Prostate gland (tissue), 2 donors: ENCODE results near the gene WWOX. TPM values are rescaled to one million over a fixed set of nuclear protein-coding genes. Genes with fewer than 3 reads are reported as not detected.

Source experiments
- DNase-seq: peaks from one replicate; pipeline ENCODE4 v3.0.0-alpha.2; 2019; ENCODE audit warnings: low spot score
- H3K27ac ChIP-seq, 2 donors: fragments of 200-600 bp; sonication (generic); 2 replicates each; pipeline ENCODE4 v1.5.1; 2017 to 2019
- H3K27me3 ChIP-seq: fragments of 200-600 bp; sonication (generic); replicated peaks from 2 replicates; pipeline ENCODE4 v1.5.1; 2019; ENCODE audit not compliant: insufficient read depth
- H3K36me3 ChIP-seq, 2 donors: fragments of 200-600 bp; sonication (generic); 1 replicate in 1 of 2; 2 replicates in 1 of 2; pipeline versions ENCODE4 v1.5.1 to v1.8.1; 2017 to 2019
- H3K4me1 ChIP-seq: fragments of 200-600 bp; sonication (generic); replicated peaks from 2 replicates; pipeline ENCODE4 v1.5.1; 2019
- H3K4me3 ChIP-seq, 2 donors: fragments of 200-600 bp; sonication (generic); 2 replicates each; pipeline ENCODE4 v1.5.1; 2017 to 2019
- H3K9me3 ChIP-seq: fragments of 200-600 bp; sonication (generic); 2 replicates; pipeline ENCODE4 v1.5.1; 2017
- POLR2A ChIP-seq: fragments of 450-650 bp; IDR thresholded peaks from one replicate; pipeline ENCODE4 v1.6.1; 2016; ENCODE audit warnings: antibody characterized with exemption, mild to moderate bottlenecking
- POLR2AphosphoS5 ChIP-seq: sonication (generic); formaldehyde crosslinking; IDR thresholded peaks from one replicate; pipeline ENCODE4 v1.6.1; 2017; ENCODE audit warnings: antibody characterized with exemption
- WGBS: methylation state at CpG from one replicate; pipeline ENCODE4 v1.1.5; 2018; 5-methylcytosine and 5-hydroxymethylcytosine counted together
- intact Hi-C: fragments of 100-400 bp; cut with DNase I; formaldehyde crosslinking; loops from one replicate; pipeline ENCODE4 v1.14.2; 2022
- total RNA-seq, 2 donors: library from RNA; depleted of rRNA; stranded (reverse); fragments of >200 nt; gene quantifications; one replicate each; pipeline ENCODE4 v1.1.0, GENCODE V29; 2016
- TF ChIP-seq, protein P1 (sequence below), 4 experiments: fragments of 200-600 bp in 2 of 4; fragments of 450-650 bp in 2 of 4; sonication (generic) in 2 of 4; IDR thresholded peaks; 1 replicate in 3 of 4; 2 replicates in 1 of 4; pipeline ENCODE4 v1.5.1; 2016 to 2019; ENCODE audit warnings: antibody characterized with exemption in 4 of 4, mild to moderate bottlenecking in 2 of 4, moderate library complexity in 2 of 4

Gene WWOX
- total RNA-seq, 2 donors from 2014 or later: 93.2 to 99.4 TPM

DNA sequence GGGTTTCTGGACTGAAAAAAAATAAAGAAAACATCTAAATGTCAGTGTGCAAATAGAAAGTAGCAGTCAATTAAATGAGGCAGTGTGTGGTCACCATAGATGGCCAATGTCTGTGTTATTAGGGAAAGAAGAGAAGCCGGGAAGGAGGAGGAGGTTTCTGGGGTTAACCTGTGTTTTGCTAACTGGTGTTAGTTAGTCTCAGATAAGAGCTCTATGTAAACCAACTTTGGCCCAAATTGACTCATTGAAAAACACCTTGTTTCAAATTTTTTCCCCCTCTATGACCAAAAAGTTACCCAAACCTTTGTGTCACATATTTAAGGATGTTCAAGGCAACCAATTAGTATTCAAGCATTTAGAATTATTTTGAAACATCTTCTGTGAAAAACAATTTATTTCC lies 970.2 kb downstream of the WWOX start:
- no peak overlapping the region for H3K4me3 ChIP-seq
- intact Hi-C loops: loop anchor here (5.0 to 10.0 kb wide), 3 partner anchors 155 to 775 kb away; partner anchors contain the start of gene MAF
- peak overlapping the region; percentile 45 to 61 for H3K27ac ChIP-seq
- 50% methylated on average over 1 of the region's 1 CpG for WGBS
- H3K27me3 ChIP-seq: no peaks in the 10 kb centered on the region
- TF ChIP-seq POLR2AphosphoS5 (no peak), POLR2A (no peak)
- TF ChIP-seq, protein P1, sequence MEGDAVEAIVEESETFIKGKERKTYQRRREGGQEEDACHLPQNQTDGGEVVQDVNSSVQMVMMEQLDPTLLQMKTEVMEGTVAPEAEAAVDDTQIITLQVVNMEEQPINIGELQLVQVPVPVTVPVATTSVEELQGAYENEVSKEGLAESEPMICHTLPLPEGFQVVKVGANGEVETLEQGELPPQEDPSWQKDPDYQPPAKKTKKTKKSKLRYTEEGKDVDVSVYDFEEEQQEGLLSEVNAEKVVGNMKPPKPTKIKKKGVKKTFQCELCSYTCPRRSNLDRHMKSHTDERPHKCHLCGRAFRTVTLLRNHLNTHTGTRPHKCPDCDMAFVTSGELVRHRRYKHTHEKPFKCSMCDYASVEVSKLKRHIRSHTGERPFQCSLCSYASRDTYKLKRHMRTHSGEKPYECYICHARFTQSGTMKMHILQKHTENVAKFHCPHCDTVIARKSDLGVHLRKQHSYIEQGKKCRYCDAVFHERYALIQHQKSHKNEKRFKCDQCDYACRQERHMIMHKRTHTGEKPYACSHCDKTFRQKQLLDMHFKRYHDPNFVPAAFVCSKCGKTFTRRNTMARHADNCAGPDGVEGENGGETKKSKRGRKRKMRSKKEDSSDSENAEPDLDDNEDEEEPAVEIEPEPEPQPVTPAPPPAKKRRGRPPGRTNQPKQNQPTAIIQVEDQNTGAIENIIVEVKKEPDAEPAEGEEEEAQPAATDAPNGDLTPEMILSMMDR (IDR thresholded peaks at IDR 0.05): no peak
- no peak for DNase-seq
- H3K4me1 ChIP-seq: no peaks in the 10 kb centered on the region
- H3K9me3 ChIP-seq: no peaks in the 10 kb centered on the region
- no peaks in the 10 kb centered on the region for H3K36me3 ChIP-seq

DNA sequence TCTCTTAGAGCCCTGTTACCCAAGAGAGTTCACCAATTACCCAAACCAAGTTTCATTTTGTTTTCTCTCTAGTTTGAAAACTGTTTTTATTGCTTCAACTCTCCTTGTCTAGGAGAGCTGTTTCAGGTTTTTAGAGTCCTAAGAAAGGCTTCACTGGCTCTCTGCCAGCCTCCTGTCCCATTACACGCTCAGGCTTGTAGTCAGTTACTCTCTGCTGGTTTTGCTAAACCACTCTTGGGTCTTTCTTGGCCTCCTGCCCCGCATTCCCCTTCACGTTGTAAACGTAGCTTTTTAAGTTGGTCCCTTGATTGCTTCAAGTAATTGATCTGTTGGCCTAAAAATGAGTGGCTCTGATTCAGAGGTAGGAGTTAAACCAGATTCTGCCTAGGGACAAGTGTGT lies 972.0 kb downstream of the WWOX start:
- Histone ChIP-seq H3K36me3 (no peaks in the 10 kb centered on the region), H3K9me3 (no peaks in the 10 kb centered on the region), H3K27ac (peak overlapping the region; percentile 7 to 20), H3K4me1 (no peaks in the 10 kb centered on the region), H3K4me3 (no peak overlapping the region), H3K27me3 (no peaks in the 10 kb centered on the region)
- DNase-seq: peak; percentile 82
- WGBS: 18% methylated on average over 4 of the region's 4 CpGs
- TF ChIP-seq POLR2AphosphoS5 (peak; percentile 51), POLR2A (no peak)
- TF ChIP-seq, protein P1 (IDR thresholded peaks at IDR 0.05): no peak
- intact Hi-C loops: loop anchor here (5.0 to 10.0 kb wide), 2 partner anchors 153 to 531 kb away; partner anchors contain the start of gene MAF

DNA sequence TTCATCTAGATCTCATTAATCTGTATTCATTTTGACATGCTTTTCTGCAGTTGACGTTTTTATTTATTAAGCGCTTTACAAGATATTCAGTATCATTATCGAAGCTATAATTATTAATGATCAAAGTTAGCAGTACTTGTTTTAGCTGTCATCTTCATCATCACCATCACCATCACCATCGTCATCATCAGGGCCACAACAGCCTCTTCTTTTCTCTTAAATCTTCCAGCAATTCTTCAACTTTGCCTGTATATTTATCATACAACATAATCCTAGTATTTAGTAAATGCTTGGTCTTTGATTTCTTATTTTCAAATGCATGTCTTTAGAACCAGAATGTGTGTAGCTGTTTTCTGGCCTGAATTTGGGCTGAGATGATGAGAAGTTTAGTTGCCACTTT lies 973.1 kb downstream of the WWOX start:
- Histone ChIP-seq H3K27ac (no peak overlapping the region), H3K4me3 (no peak overlapping the region), H3K9me3 (no peaks in the 10 kb centered on the region), H3K4me1 (no peaks in the 10 kb centered on the region), H3K36me3 (no peaks in the 10 kb centered on the region), H3K27me3 (no peaks in the 10 kb centered on the region)
- intact Hi-C loops: loop anchor here (5.0 to 10.0 kb wide), 2 partner anchors 152 to 530 kb away; partner anchors contain the start of gene MAF
- DNase-seq: no peak
- WGBS: 88% methylated on average over 4 of the region's 4 CpGs
- no peak for TF ChIP-seq POLR2AphosphoS5
- no peak for TF ChIP-seq POLR2A
- TF ChIP-seq, protein P1 (IDR thresholded peaks at IDR 0.05): no peak

DNA sequence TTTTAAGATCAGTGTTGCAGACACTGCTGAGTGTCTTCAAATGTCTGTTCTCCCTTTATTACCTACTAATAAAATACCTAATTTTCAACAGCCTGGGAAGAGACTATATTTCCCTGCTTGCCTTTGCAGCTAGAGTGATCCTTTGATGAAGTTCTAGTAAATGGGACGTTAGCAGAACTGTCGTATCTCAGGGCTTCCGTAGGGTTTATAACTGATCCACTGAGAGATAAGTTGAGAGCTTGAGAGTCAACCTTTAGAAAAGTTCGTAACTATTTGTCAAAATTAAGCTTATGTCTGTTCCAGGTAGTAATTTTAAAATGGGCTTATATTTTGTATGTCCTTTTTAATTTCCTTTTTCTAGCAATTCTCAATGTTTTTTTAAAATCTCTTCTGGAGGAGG lies 974.1 kb downstream of the WWOX start:
- Histone ChIP-seq H3K4me1 (no peaks in the 10 kb centered on the region), H3K9me3 (no peaks in the 10 kb centered on the region), H3K27me3 (no peaks in the 10 kb centered on the region), H3K27ac (no peak overlapping the region), H3K4me3 (no peak overlapping the region), H3K36me3 (no peaks in the 10 kb centered on the region)
- WGBS: 70% methylated on average over 4 of the region's 4 CpGs
- intact Hi-C loops: loop anchor here (5.0 to 10.0 kb wide), 2 partner anchors 151 to 529 kb away; partner anchors contain the start of gene MAF
- no peak for DNase-seq
- TF ChIP-seq POLR2AphosphoS5 (no peak), POLR2A (no peak)
- TF ChIP-seq, protein P1 (IDR thresholded peaks at IDR 0.05): no peak

DNA sequence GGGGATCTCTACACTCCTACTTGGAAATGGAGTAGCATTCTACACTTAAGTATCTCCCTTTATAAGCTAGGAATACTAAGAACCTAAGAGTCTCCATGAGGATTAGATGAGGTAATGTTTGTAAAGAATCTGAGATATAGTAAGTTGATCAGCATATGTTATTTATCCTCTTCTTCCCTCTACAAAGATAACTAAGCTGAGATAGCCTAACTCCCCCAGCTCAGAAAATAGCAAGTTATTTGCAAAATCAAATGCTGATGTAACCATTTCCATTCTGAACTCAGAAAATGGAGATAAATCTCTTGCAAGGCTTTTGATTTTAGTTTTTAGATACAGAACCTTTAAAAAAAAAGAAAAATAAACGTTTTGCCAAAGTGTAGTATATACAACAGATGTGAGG lies 975.1 kb downstream of the WWOX start:
- Histone ChIP-seq H3K36me3 (no peaks in the 10 kb centered on the region), H3K4me1 (no peaks in the 10 kb centered on the region), H3K4me3 (no peak overlapping the region), H3K27ac (no peak overlapping the region), H3K9me3 (no peaks in the 10 kb centered on the region), H3K27me3 (no peaks in the 10 kb centered on the region)
- intact Hi-C loops: loop anchor here (5.0 to 10.0 kb wide), 2 partner anchors 150 to 528 kb away; partner anchors contain the start of gene MAF
- TF ChIP-seq, protein P1 (IDR thresholded peaks at IDR 0.05): no peak
- no peak for TF ChIP-seq POLR2AphosphoS5
- TF ChIP-seq POLR2A: no peak
- DNase-seq: no peak
- 33% methylated on average over 1 of the region's 1 CpG for WGBS
